Lower lobe of right lung (tissue), 2 donors: ENCODE data around the gene LYAR. TPM values are rescaled to one million over a fixed set of nuclear protein-coding genes. Genes with fewer than 3 reads are reported as not detected.

Source experiments
- ATAC-seq, 2 donors: fragments of 200-7000 bp; cut with Tn5 transposase; one replicate each; pipeline ENCODE4 v1.9.1; 2020 to 2022; ENCODE audit warnings: mild to moderate bottlenecking in 2 of 2, moderate library complexity in 2 of 2
- DNase-seq: peaks from one replicate; pipeline ENCODE4 v3.0.0-alpha.2; 2020
- H3K27ac ChIP-seq: fragments of 200-600 bp; one replicate; pipeline ENCODE4 v1.8.0; 2022
- H3K27me3 ChIP-seq: fragments of 200-600 bp; one replicate; pipeline ENCODE4 v1.8.0; 2022; ENCODE audit warnings: low read depth
- H3K36me3 ChIP-seq: fragments of 200-600 bp; one replicate; pipeline ENCODE4 v1.8.0; 2022; ENCODE audit warnings: mild to moderate bottlenecking
- H3K4me1 ChIP-seq: fragments of 200-600 bp; one replicate; pipeline ENCODE4 v1.8.0; 2022
- H3K4me3 ChIP-seq: fragments of 200-600 bp; one replicate; pipeline ENCODE4 v1.8.0; 2022; ENCODE audit warnings: mild to moderate bottlenecking
- H3K9me3 ChIP-seq: fragments of 200-600 bp; one replicate; pipeline ENCODE4 v1.8.0; 2022
- CTCF ChIP-seq: fragments of 200-600 bp; IDR thresholded peaks from one replicate; pipeline ENCODE4 v1.8.0; 2022; ENCODE audit warnings: antibody characterized with exemption, mild to moderate bottlenecking
- intact Hi-C: fragments of 100-400 bp; cut with DNase I; formaldehyde crosslinking; loops from one replicate; pipeline ENCODE4 v1.11.0; 2022
- total RNA-seq: library from RNA; stranded (reverse); fragmentation: NEBNext Ultra II Directional; extraction: Animal tissue kit (Norgen Biotek cat#: 25700); gene quantifications from one replicate; pipeline ENCODE4 v1.2.1, GENCODE V29; 2021
- donor health status: DM: no; HTN: yes; CAD: no; lungs with severe emphysema.

The LYAR gene
- total RNA-seq, 1 donor from 2014 or later: 18.0 TPM

- intact Hi-C loops: no loop called here
- no peak overlapping the region for H3K4me3 ChIP-seq
- ATAC-seq: no peak
- DNase-seq: no peak
- H3K36me3 ChIP-seq: peaks cover 67% of the 10 kb centered on the region
- no peaks in the 10 kb centered on the region for H3K27me3 ChIP-seq
- TF ChIP-seq CTCF: no peak
- H3K4me1 ChIP-seq: no peaks in the 10 kb centered on the region
- H3K9me3 ChIP-seq: no peaks in the 10 kb centered on the region
- no peak overlapping the region for H3K27ac ChIP-seq
Measured at GRCh38 chr4:4311193-4311592, 21.2 kb upstream of the LYAR start.

- Histone ChIP-seq H3K9me3 (no peaks in the 10 kb centered on the region), H3K27ac (no peak overlapping the region), H3K36me3 (peaks cover 54% of the 10 kb centered on the region), H3K27me3 (no peaks in the 10 kb centered on the region), H3K4me3 (no peak overlapping the region), H3K4me1 (no peaks in the 10 kb centered on the region)
- no peak for ATAC-seq
- intact Hi-C loops: no loop called here
- no peak for TF ChIP-seq CTCF
- DNase-seq: no peak
Measured at GRCh38 chr4:4308800-4309441, 19.0 kb upstream of the LYAR start.

DNA sequence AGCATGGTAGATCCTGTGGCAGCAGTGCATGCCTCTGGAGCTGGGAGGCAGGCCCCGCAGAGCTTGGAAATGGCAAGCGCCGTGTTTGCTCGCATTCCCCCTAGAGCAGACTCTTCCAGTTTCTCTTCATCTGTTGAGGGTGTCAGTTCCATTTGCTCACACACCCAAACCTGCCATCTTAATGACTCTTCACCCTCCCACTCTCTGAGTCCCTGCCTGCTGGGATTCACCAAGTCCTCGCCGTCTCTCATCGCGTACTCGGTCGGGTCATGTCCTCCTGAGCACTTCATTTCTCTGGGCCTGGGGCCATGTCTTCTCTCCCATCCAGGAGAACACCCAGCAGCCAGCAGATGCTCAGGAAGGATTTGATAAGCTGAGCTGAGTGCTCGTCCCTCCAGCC lies 17.0 kb upstream of the LYAR start:
- no peak overlapping the region for H3K4me3 ChIP-seq
- TF ChIP-seq CTCF: no peak
- intact Hi-C loops: no loop called here
- peaks cover 50% of the 10 kb centered on the region for H3K36me3 ChIP-seq
- H3K27ac ChIP-seq: no peak overlapping the region
- no peaks in the 10 kb centered on the region for H3K27me3 ChIP-seq
- ATAC-seq (no peak), DNase-seq (no peak)
- no peaks in the 10 kb centered on the region for H3K4me1 ChIP-seq
- H3K9me3 ChIP-seq: no peaks in the 10 kb centered on the region

- ATAC-seq: no peak
Measured at GRCh38 chr4:4302416-4302815, 12.5 kb upstream of the LYAR start.

DNA sequence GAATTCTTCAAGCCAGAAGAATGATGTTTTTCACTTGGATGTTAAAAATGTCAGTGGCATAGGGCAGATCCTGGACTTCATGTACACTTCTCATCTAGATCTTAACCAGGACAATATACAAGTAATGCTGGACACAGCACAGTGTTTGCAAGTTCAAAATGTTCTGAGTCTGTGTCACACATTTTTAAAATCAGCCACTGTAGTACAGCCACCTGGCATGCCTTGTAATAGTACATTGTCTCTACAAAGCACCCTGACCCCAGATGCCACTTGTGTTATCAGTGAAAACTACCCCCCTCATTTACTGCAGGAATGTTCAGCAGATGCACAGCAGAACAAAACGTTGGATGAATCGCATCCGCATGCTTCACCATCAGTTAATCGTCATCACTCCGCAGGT lies 12.0 kb upstream of the LYAR start:
- DNase-seq: no peak
- ATAC-seq: no peak
- Histone ChIP-seq H3K27ac (no peak overlapping the region), H3K27me3 (no peaks in the 10 kb centered on the region), H3K36me3 (peaks cover 60% of the 10 kb centered on the region), H3K9me3 (no peaks in the 10 kb centered on the region), H3K4me1 (no peaks in the 10 kb centered on the region), H3K4me3 (no peak overlapping the region)
- TF ChIP-seq CTCF: no peak
- intact Hi-C loops: no loop called here

More at GRCh38 chr4:4302416-4302815, 12.5 kb upstream of the LYAR start:
- no peak for DNase-seq
- Histone ChIP-seq H3K9me3 (no peaks in the 10 kb centered on the region), H3K36me3 (peaks cover 64% of the 10 kb centered on the region), H3K27ac (no peak overlapping the region), H3K4me1 (no peaks in the 10 kb centered on the region), H3K4me3 (no peak overlapping the region), H3K27me3 (no peaks in the 10 kb centered on the region)
- intact Hi-C loops: no loop called here
- no peak for TF ChIP-seq CTCF
